ENCODE measurements around the gene TELO2.

TELO2 gene

DNA sequence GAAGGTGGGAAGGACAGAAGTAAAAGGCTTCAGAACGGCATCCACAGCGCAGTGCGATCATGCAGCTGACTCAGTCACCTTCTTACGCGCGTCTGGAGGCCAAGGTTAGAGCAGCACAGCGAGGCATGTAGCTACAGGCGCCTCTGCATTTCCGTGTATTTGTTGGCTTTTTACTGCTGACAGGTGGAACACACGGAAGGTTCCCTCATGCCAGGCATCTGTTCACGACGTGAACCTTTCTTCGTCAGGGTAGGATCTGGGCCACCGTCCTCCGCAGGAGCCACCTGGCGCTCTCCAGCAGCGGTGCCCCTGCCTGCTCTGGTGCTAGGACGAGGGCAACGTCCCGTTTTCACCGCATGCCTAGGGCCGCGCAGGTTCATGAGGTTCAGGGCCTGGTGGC, 55.6 kb downstream of the TELO2 start:
- Histone ChIP-seq H3K9ac (ENCODE audit: low read length) (no peak overlapping the region), H2BK15ac (ENCODE audit: low read depth, poor library complexity, severe bottlenecking) (peak overlapping the region; percentile 4), H3K14ac (ENCODE audit: low read length in 2 of 2) (no peak overlapping the region), H3K4me2 (ENCODE audit: low read length, poor library complexity, severe bottlenecking) (no peak overlapping the region), H3K23ac (ENCODE audit: low read length in 2 of 2) (no peak overlapping the region), H2AK5ac (ENCODE audit: low read length, severe bottlenecking) (no peak overlapping the region), H2AFZ (ENCODE audit: low read depth, low read length) (no peak overlapping the region), H2BK120ac (ENCODE audit: low read depth, low read length) (no peak overlapping the region), H3K18ac (ENCODE audit: low read depth in 1 of 2, low read length in 2 of 2) (no peak overlapping the region), H3K79me1 (replicated peaks; ENCODE audit: low read length, poor library complexity, severe bottlenecking) (peaks cover 7% of the 10 kb centered on the region), H3K27me3 (ENCODE audit: control insufficient read depth in 1 of 2, insufficient read depth in 1 of 2, low read length in 2 of 2) (no peaks in the 10 kb centered on the region), H3K36me3 (ENCODE audit: control insufficient read depth in 1 of 2, insufficient read depth in 2 of 2, low read depth in 1 of 2, low read length in 2 of 2) (peaks cover 32 to 61% of the 10 kb centered on the region in 2 experiments), H3K27ac (ENCODE audit: low read length, poor library complexity, severe bottlenecking) (no peak overlapping the region), H4K8ac (ENCODE audit: low read length) (no peak overlapping the region), H4K91ac (ENCODE audit: low read length) (peak overlapping the region; percentile 76), H3K4me3 (ENCODE audit: insufficient read depth in 1 of 2, low read depth in 1 of 2, low read length in 2 of 2) (no peak overlapping the region), H2BK5ac (ENCODE audit: low read depth, low read length, poor library complexity, severe bottlenecking) (no peak overlapping the region), H2BK12ac (ENCODE audit: low read length in 2 of 2) (no peak overlapping the region), H3K9me3 (ENCODE audit: control insufficient read depth, low read length) (no peaks in the 10 kb centered on the region), H3K4me1 (ENCODE audit: control insufficient read depth, insufficient read depth, low read depth, low read length) (peaks cover 15% of the 10 kb centered on the region), H3K4ac (ENCODE audit: low read depth in 1 of 2, low read length in 2 of 2) (no peak overlapping the region)
- no peak for DNase-seq
- 95% methylated on average over 23 of the region's 23 CpGs for WGBS

GRCh38 chr16:1550069-1550468, 56.9 kb downstream of the TELO2 start:
- Histone ChIP-seq H3K27ac (ENCODE audit: low read length, poor library complexity, severe bottlenecking) (no peak overlapping the region), H3K14ac (ENCODE audit: low read length in 2 of 2) (no peak overlapping the region), H2BK5ac (ENCODE audit: low read depth, low read length, poor library complexity, severe bottlenecking) (no peak overlapping the region), H3K4ac (ENCODE audit: low read depth in 1 of 2, low read length in 2 of 2) (no peak overlapping the region), H4K8ac (ENCODE audit: low read length) (no peak overlapping the region), H2BK12ac (ENCODE audit: low read length in 2 of 2) (no peak overlapping the region), H2AFZ (ENCODE audit: low read depth, low read length) (no peak overlapping the region), H3K79me1 (replicated peaks; ENCODE audit: low read length, poor library complexity, severe bottlenecking) (peaks cover 7% of the 10 kb centered on the region), H3K9me3 (ENCODE audit: control insufficient read depth, low read length) (no peaks in the 10 kb centered on the region), H2BK15ac (ENCODE audit: low read depth, poor library complexity, severe bottlenecking) (no peak overlapping the region), H3K9ac (ENCODE audit: low read length) (no peak overlapping the region), H3K18ac (ENCODE audit: low read depth in 1 of 2, low read length in 2 of 2) (no peak overlapping the region), H3K4me3 (ENCODE audit: insufficient read depth in 1 of 2, low read depth in 1 of 2, low read length in 2 of 2) (no peak overlapping the region), H2BK120ac (ENCODE audit: low read depth, low read length) (no peak overlapping the region), H4K91ac (ENCODE audit: low read length) (no peak overlapping the region), H3K27me3 (ENCODE audit: control insufficient read depth in 1 of 2, insufficient read depth in 1 of 2, low read length in 2 of 2) (no peaks in the 10 kb centered on the region), H3K23ac (ENCODE audit: low read length in 2 of 2) (no peak overlapping the region), H3K36me3 (ENCODE audit: control insufficient read depth in 1 of 2, insufficient read depth in 2 of 2, low read depth in 1 of 2, low read length in 2 of 2) (peaks cover 44 to 73% of the 10 kb centered on the region in 2 experiments), H3K4me1 (ENCODE audit: control insufficient read depth, insufficient read depth, low read depth, low read length) (peaks cover 15% of the 10 kb centered on the region), H3K4me2 (ENCODE audit: low read length, poor library complexity, severe bottlenecking) (no peak overlapping the region), H2AK5ac (ENCODE audit: low read length, severe bottlenecking) (no peak overlapping the region)
- no peak for DNase-seq
- WGBS = 77% methylated on average over 6 of the region's 8 CpGs

DNA sequence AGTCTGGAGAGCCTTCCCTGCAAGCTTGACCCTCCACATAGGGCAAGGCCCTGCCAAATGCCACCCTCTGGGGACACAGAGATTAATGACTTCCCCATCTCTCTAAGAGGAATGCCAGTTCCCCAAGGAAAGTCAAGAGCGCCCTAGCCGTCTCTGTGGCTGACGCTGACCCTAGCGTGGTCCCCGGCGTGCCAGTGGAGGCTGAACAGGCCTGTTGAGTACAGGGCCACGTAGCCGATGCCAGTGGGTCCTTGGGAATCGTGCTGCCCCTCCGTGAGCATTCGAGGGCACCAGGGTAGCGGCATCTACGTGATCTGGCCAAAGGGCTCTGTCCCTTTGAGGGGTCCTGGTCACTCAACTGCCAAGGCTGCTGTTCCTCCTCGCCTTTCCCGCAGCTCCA, 57.5 kb downstream of the TELO2 start:
- H3K27me3 ChIP-seq (ENCODE audit: control insufficient read depth in 1 of 2, insufficient read depth in 1 of 2, low read length in 2 of 2) = no peaks in the 10 kb centered on the region
- H3K4me2 ChIP-seq (ENCODE audit: low read length, poor library complexity, severe bottlenecking) = no peak overlapping the region
- H2BK15ac ChIP-seq (ENCODE audit: low read depth, poor library complexity, severe bottlenecking) = no peak overlapping the region

GRCh38 chr16:1551166-1551565, 58.0 kb downstream of the TELO2 start:
- no peak overlapping the region for H2AK5ac ChIP-seq (ENCODE audit: low read length, severe bottlenecking)
- H3K36me3 ChIP-seq (ENCODE audit: control insufficient read depth in 1 of 2, insufficient read depth in 2 of 2, low read depth in 1 of 2, low read length in 2 of 2) = peaks cover 49 to 67% of the 10 kb centered on the region in 2 experiments
- WGBS = 95% methylated on average over 12 of the region's 12 CpGs
- H3K27me3 ChIP-seq (ENCODE audit: control insufficient read depth in 1 of 2, insufficient read depth in 1 of 2, low read length in 2 of 2) = no peaks in the 10 kb centered on the region
- H3K23ac ChIP-seq (ENCODE audit: low read length in 2 of 2) = no peak overlapping the region
- no peak overlapping the region for H4K8ac ChIP-seq (ENCODE audit: low read length)
- no peak overlapping the region for H2BK15ac ChIP-seq (ENCODE audit: low read depth, poor library complexity, severe bottlenecking)
- no peak overlapping the region for H3K27ac ChIP-seq (ENCODE audit: low read length, poor library complexity, severe bottlenecking)
- no peaks in the 10 kb centered on the region for H3K9me3 ChIP-seq (ENCODE audit: control insufficient read depth, low read length)
- H3K18ac ChIP-seq (ENCODE audit: low read depth in 1 of 2, low read length in 2 of 2) = no peak overlapping the region
- H2AFZ ChIP-seq (ENCODE audit: low read depth, low read length) = no peak overlapping the region
- no peak for DNase-seq
- no peak overlapping the region for H2BK5ac ChIP-seq (ENCODE audit: low read depth, low read length, poor library complexity, severe bottlenecking)
- no peak overlapping the region for H2BK120ac ChIP-seq (ENCODE audit: low read depth, low read length)
- no peak overlapping the region for H4K91ac ChIP-seq (ENCODE audit: low read length)
- H3K14ac ChIP-seq (ENCODE audit: low read length in 2 of 2) = no peak overlapping the region
- no peak overlapping the region for H3K4ac ChIP-seq (ENCODE audit: low read depth in 1 of 2, low read length in 2 of 2)
- peaks cover 13% of the 10 kb centered on the region for H3K4me1 ChIP-seq (ENCODE audit: control insufficient read depth, insufficient read depth, low read depth, low read length)
- no peak overlapping the region for H3K4me2 ChIP-seq (ENCODE audit: low read length, poor library complexity, severe bottlenecking)
- no peak overlapping the region for H3K9ac ChIP-seq (ENCODE audit: low read length)
- H2BK12ac ChIP-seq (ENCODE audit: low read length in 2 of 2) = no peak overlapping the region
- H3K79me1 ChIP-seq (replicated peaks; ENCODE audit: low read length, poor library complexity, severe bottlenecking) = peaks cover 6% of the 10 kb centered on the region
- no peak overlapping the region for H3K4me3 ChIP-seq (ENCODE audit: insufficient read depth in 1 of 2, low read depth in 1 of 2, low read length in 2 of 2)

More for the DNA sequence above, 57.5 kb downstream of the TELO2 start:
- no peak overlapping the region for H4K8ac ChIP-seq (ENCODE audit: low read length)
- H4K91ac ChIP-seq (ENCODE audit: low read length) = no peak overlapping the region
- H3K4me3 ChIP-seq (ENCODE audit: insufficient read depth in 1 of 2, low read depth in 1 of 2, low read length in 2 of 2) = no peak overlapping the region
- no peak overlapping the region for H3K14ac ChIP-seq (ENCODE audit: low read length in 2 of 2)
- H3K27ac ChIP-seq (ENCODE audit: low read length, poor library complexity, severe bottlenecking) = no peak overlapping the region
- no peak overlapping the region for H2AK5ac ChIP-seq (ENCODE audit: low read length, severe bottlenecking)
- no peak overlapping the region for H3K23ac ChIP-seq (ENCODE audit: low read length in 2 of 2)
- DNase-seq = no peak
- no peaks in the 10 kb centered on the region for H3K9me3 ChIP-seq (ENCODE audit: control insufficient read depth, low read length)
- 97% methylated on average over 15 of the region's 15 CpGs for WGBS
- H3K79me1 ChIP-seq (replicated peaks; ENCODE audit: low read length, poor library complexity, severe bottlenecking) = peaks cover 7% of the 10 kb centered on the region
- peaks cover 15% of the 10 kb centered on the region for H3K4me1 ChIP-seq (ENCODE audit: control insufficient read depth, insufficient read depth, low read depth, low read length)
- no peak overlapping the region for H2BK120ac ChIP-seq (ENCODE audit: low read depth, low read length)
- no peak overlapping the region for H3K18ac ChIP-seq (ENCODE audit: low read depth in 1 of 2, low read length in 2 of 2)
- H2BK12ac ChIP-seq (ENCODE audit: low read length in 2 of 2) = no peak overlapping the region
- H3K36me3 ChIP-seq (ENCODE audit: control insufficient read depth in 1 of 2, insufficient read depth in 2 of 2, low read depth in 1 of 2, low read length in 2 of 2) = peaks cover 50 to 70% of the 10 kb centered on the region in 2 experiments
- H3K9ac ChIP-seq (ENCODE audit: low read length) = no peak overlapping the region
- no peak overlapping the region for H2AFZ ChIP-seq (ENCODE audit: low read depth, low read length)
- H2BK5ac ChIP-seq (ENCODE audit: low read depth, low read length, poor library complexity, severe bottlenecking) = no peak overlapping the region
- no peak overlapping the region for H3K4ac ChIP-seq (ENCODE audit: low read depth in 1 of 2, low read length in 2 of 2)
